Activated T-cell treated with anti-CD3 and anti-CD28 coated beads, Interleukin-2, amount 50 U/mL, for 72 hours (primary cell): ENCODE measurements around the gene GBA3. TPM values are rescaled to one million over a fixed set of nuclear protein-coding genes. Genes with fewer than 3 reads are reported as not detected.

ENCODE experiments used
- ATAC-seq, 2 donors: fragments of 150-1000 bp; cut with Tn5 transposase; replicated peaks in 1 of 2; 2 replicates each; pipeline ENCODE4 v1.10.0; 2021; ENCODE audit warnings: moderate library complexity in 2 of 2, mild to moderate bottlenecking in 1 of 2
- DNase-seq, 2 donors: peaks; one replicate each; pipeline ENCODE4 v3.0.0; 2021 to 2022; ENCODE audit warnings: mixed read lengths in 1 of 2
- H3K27ac Mint-ChIP-seq: one replicate; pipeline ENCODE4 v1.8.0; 2022; ENCODE audit warnings: mild to moderate bottlenecking, moderate library complexity, mixed read lengths
- H3K27me3 Mint-ChIP-seq: one replicate; pipeline ENCODE4 v1.8.0; 2022; ENCODE audit warnings: low read depth, mixed read lengths
- H3K36me3 Mint-ChIP-seq, 2 donors: one replicate each; pipeline ENCODE4 v1.8.0; 2022; ENCODE audit warnings: mixed read lengths in 2 of 2, mild to moderate bottlenecking in 1 of 2; ENCODE audit not compliant: insufficient read depth in 2 of 2
- H3K4me1 Mint-ChIP-seq: one replicate; pipeline ENCODE4 v1.8.0; 2022; ENCODE audit warnings: low read depth, mixed read lengths
- H3K4me3 Mint-ChIP-seq, 2 donors: one replicate each; pipeline ENCODE4 v1.8.0; 2022; ENCODE audit warnings: mild to moderate bottlenecking in 2 of 2, mixed read lengths in 2 of 2, moderate library complexity in 2 of 2
- H3K9me3 Mint-ChIP-seq, 2 donors: one replicate each; pipeline ENCODE4 v1.8.0; 2022; ENCODE audit warnings: mixed read lengths in 2 of 2
- total RNA-seq, 2 donors: library from RNA; stranded (reverse); gene quantifications; one replicate each; pipeline ENCODE4 v1.2.3, GENCODE V29; 2022

Gene GBA3
- total RNA-seq, 2 donors from 2014 or later = not detected

DNA sequence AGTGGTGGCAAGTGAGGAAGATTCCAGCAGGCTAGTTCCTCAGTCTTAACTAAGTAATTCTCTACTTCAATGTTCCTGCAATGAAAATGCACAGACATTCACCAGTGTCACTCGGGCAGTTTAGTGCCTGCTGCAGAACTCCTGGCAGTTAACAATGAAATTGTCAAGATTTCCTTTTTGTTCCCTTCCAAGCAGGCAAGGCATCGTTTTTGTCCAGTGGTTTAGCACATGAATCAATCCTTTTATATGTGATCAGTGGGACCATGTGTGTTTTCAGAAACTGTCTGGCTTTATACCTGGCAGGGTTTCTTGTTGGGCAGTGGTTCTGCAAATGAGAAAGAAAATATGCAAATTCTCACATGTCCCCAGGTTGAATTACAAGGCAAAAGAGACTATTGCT, 122.2 kb downstream of the GBA3 start:
- Mint-ChIP-seq H3K27me3 (no peaks in the 10 kb centered on the region), H3K4me1 (no peaks in the 10 kb centered on the region), H3K9me3 (peaks cover 2 to 9% of the 10 kb centered on the region in 2 donors), H3K4me3 (no peak overlapping the region), H3K27ac (no peak overlapping the region), H3K36me3 (no peaks in the 10 kb centered on the region)
- DNase-seq (no peak), ATAC-seq (no peak)

DNA sequence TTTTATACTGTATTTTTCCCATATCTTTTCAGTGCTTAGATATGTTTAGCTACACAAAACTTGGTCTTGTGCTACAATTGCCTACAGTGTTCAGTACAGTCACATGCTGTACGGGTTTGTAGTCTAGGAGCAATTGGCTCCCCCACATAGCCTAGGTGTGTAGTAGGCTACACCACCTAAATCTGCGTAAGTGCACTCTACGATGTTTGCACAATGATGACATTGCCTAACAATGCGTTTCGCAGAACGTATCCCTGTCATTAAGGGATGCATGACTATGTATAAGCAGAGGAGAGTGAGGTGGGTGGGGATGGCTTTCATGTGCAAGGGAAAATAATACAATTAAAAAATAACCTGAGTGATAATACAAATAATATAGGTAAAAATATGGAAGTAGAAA, 131.4 kb downstream of the GBA3 start:
- peaks cover 0 to 1% of the 10 kb centered on the region in 2 donors for H3K36me3 Mint-ChIP-seq
- peaks cover 0 to 2% of the 10 kb centered on the region in 2 donors for H3K9me3 Mint-ChIP-seq
- ATAC-seq (no peak), DNase-seq (no peak)
- H3K4me3 Mint-ChIP-seq = no peak overlapping the region
- H3K27ac Mint-ChIP-seq = no peak overlapping the region
- no peaks in the 10 kb centered on the region for H3K27me3 Mint-ChIP-seq
- no peaks in the 10 kb centered on the region for H3K4me1 Mint-ChIP-seq

DNA sequence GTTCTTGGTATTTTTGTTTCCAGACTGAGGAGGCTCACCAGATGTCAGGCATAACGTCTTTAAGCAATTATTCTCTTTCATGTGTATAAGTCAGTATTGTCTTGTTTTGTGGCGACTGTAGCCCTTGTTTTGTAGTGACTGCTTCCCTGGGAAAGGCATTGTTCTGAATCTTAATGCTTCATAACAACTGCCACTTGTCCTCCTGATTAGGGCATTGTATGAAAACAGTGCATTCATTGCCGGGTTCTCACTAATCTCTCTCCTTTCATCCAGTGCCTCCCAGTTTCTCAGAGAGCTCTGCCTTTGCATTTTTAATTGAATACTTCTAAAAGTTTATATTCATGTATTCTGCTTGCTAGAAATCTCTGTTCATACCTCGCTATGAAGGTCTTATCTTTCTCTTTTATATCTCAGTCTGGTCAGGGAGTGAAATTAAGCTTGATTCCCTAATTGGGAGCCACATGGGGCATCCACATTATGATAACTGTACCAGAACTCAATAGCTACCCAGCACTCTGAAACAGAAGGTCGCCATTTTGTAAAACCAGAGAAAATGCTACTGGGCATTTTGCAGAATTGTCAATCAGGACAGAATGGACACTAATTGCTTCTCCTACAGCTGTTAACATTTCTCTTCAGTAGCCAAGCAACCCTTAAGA, 149.8 kb downstream of the GBA3 start:
- peaks cover 0 to 1% of the 10 kb centered on the region in 2 donors for H3K9me3 Mint-ChIP-seq
- H3K27me3 Mint-ChIP-seq = no peaks in the 10 kb centered on the region
- no peaks in the 10 kb centered on the region for H3K36me3 Mint-ChIP-seq
- DNase-seq (no peak), ATAC-seq (no peak)
- H3K4me1 Mint-ChIP-seq = no peaks in the 10 kb centered on the region
- no peak overlapping the region for H3K27ac Mint-ChIP-seq
- no peak overlapping the region for H3K4me3 Mint-ChIP-seq

DNA sequence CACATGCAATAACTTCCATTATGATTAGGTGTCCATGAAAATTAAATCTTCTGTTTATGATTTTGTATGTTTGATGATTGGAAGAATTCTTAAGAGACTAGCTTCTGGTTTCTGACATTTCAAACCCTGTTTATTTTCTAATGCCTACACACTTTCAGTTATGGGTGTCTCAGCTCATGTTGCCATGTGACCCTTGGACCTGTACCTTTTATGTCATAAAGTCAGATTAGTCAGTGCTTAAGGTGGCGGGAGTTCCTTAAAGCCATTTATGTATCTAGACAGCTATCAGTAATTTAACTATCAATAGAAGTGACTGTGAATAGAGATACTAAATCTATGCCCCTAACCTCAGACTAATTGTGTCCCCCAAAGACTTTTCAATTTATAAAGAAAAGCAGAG, 155.6 kb downstream of the GBA3 start:
- H3K4me1 Mint-ChIP-seq = no peaks in the 10 kb centered on the region
- DNase-seq (no peak), ATAC-seq (no peak)
- H3K27me3 Mint-ChIP-seq = no peaks in the 10 kb centered on the region
- no peaks in the 10 kb centered on the region for H3K36me3 Mint-ChIP-seq
- no peak overlapping the region for H3K4me3 Mint-ChIP-seq
- peaks cover 0 to 3% of the 10 kb centered on the region in 2 donors for H3K9me3 Mint-ChIP-seq
- no peak overlapping the region for H3K27ac Mint-ChIP-seq

DNA sequence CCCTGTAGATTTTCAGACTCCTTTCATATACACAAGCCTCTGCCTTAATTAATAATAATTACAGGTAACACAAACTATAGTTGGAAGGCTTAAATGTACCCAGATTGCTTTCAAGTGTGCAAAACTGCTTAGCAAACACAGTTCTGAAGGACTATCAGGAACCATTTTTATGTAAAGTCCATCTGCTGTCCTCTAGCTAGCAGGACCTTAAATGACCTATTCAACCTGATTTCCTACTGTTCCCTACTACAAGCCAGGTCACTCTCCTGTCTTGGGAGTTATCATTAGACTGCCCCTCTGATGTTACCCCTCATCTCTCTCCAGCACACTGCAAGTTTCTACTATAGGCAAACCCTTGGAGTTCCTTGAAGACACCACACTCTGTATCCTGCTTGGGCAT, 157.3 kb downstream of the GBA3 start:
- DNase-seq (no peak), ATAC-seq (no peak)
- H3K36me3 Mint-ChIP-seq = no peaks in the 10 kb centered on the region
- no peaks in the 10 kb centered on the region for H3K4me1 Mint-ChIP-seq
- peaks cover 0 to 6% of the 10 kb centered on the region in 2 donors for H3K9me3 Mint-ChIP-seq
- H3K27ac Mint-ChIP-seq = no peak overlapping the region
- no peaks in the 10 kb centered on the region for H3K27me3 Mint-ChIP-seq
- no peak overlapping the region for H3K4me3 Mint-ChIP-seq

DNA sequence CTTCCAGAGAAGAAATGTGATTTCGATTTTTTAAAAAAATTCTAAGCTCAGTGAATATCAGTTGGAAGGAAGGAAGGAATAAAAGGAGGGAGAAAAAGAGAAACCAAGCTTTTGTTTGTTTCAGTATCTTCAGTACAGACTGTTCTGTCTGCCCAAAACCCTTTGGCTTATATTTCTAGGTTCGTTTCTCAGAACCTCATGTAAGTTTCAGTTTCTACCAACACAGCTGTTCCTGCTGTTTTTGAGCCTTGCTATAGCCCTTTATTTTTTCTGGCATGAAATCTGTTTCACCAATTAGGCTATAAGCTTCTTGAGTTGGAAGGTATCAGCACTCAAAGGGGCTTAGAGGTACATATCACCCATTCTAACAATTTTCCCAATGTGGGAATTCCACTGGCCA, 157.9 kb downstream of the GBA3 start:
- H3K4me1 Mint-ChIP-seq = no peaks in the 10 kb centered on the region
- no peaks in the 10 kb centered on the region for H3K36me3 Mint-ChIP-seq
- DNase-seq (no peak), ATAC-seq (no peak)
- no peak overlapping the region for H3K27ac Mint-ChIP-seq
- H3K4me3 Mint-ChIP-seq = no peak overlapping the region
- H3K27me3 Mint-ChIP-seq = no peaks in the 10 kb centered on the region
- H3K9me3 Mint-ChIP-seq = peaks cover 0 to 8% of the 10 kb centered on the region in 2 donors

DNA sequence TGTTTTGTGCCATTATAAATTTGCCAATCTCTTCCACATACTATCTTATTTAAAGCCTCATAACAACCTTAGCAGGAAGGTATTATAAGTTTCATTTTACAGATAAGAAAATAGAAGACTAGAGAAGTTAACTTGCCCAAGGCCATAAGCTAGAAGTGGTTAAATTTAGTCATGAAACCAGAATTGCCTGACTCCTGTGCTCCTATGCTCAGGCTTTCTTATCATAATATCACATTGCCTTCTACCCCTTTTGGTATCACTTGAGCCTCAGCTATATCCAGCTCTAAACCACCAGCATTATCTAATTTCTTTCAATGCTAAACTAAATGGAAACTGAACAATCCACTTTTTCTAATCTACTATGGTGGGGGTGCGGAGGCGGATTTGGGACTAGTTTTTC, 164.7 kb downstream of the GBA3 start:
- ATAC-seq (no peak), DNase-seq (no peak)
- Mint-ChIP-seq H3K36me3 (no peaks in the 10 kb centered on the region), H3K27ac (no peak overlapping the region), H3K9me3 (peaks cover 1 to 5% of the 10 kb centered on the region in 2 donors), H3K4me1 (no peaks in the 10 kb centered on the region), H3K27me3 (no peaks in the 10 kb centered on the region), H3K4me3 (no peak overlapping the region)

DNA sequence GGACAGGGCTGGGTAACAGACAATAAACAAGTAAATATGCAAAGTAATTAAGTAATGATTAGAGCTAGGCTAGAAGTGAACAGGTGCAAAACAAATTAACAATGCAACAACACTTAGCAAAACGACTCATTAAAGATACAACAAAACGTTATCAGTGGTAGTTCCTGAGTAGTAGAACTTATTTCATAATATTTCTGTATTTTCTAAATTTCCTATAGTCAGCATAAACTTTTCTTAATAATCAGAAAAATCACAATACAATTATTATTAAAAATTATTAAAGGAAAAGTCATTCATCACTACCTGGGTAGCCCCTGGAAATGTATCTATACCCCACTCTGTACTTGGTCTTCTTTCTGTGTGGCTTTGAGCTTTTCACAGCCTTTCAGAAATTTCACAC, 166.6 kb downstream of the GBA3 start:
- Mint-ChIP-seq H3K4me1 (no peaks in the 10 kb centered on the region), H3K36me3 (no peaks in the 10 kb centered on the region), H3K9me3 (peaks cover 1 to 5% of the 10 kb centered on the region in 2 donors), H3K27ac (no peak overlapping the region), H3K4me3 (no peak overlapping the region), H3K27me3 (no peaks in the 10 kb centered on the region)
- DNase-seq (no peak), ATAC-seq (no peak)

Other genes with a start within 250 kb of the GBA3 start
- gene ADGRA3, start 176.9 kb upstream of the GBA3 start, total RNA-seq = 10 to 100 TPM in 1 of 2 donors, 1 to 10 TPM in 1; 5.1 to 13.9 TPM